Sigmoid colon (tissue), 4 donors: ENCODE data around the gene GNAS.

ENCODE experiments used
- EP300 ChIP-seq, 4 donors: sonication (generic); formaldehyde crosslinking; IDR thresholded peaks; one replicate each; pipeline ENCODE4 v1.6.1; 2017; ENCODE audit warnings: antibody characterized with exemption in 4 of 4
- POLR2A ChIP-seq, 2 donors: fragments of 450-650 bp; IDR thresholded peaks; one replicate each; pipeline ENCODE4 v1.6.1; 2016; ENCODE audit warnings: antibody characterized with exemption in 2 of 2, mild to moderate bottlenecking in 2 of 2, moderate library complexity in 2 of 2
- TF ChIP-seq, protein P1 (sequence below), 4 experiments: fragments of 450-650 bp in 3 of 4; fragments of 200-600 bp in 1 of 4; IDR thresholded peaks; one replicate each; pipeline ENCODE4 v1.5.1; 2016 to 2019; ENCODE audit warnings: antibody characterized with exemption in 4 of 4, mild to moderate bottlenecking in 3 of 4, moderate library complexity in 2 of 4

DNA sequence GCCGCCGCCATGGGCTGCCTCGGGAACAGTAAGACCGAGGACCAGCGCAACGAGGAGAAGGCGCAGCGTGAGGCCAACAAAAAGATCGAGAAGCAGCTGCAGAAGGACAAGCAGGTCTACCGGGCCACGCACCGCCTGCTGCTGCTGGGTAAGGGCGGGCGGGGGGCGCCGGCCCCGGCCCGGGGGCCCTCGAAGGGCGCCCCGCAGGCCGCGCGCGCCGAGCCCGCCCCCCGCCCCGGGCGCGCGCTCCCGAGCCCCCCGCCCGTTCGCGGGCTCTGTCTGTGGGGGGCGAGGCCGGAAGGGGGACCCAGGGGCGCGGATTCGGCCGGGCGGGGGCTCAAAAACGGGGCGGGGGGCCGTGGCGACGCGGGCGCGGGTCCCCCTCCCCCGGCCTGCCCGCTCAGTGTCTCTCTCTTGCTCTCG lies 39.2 kb downstream of the GNAS start:
- TF ChIP-seq, protein P1, sequence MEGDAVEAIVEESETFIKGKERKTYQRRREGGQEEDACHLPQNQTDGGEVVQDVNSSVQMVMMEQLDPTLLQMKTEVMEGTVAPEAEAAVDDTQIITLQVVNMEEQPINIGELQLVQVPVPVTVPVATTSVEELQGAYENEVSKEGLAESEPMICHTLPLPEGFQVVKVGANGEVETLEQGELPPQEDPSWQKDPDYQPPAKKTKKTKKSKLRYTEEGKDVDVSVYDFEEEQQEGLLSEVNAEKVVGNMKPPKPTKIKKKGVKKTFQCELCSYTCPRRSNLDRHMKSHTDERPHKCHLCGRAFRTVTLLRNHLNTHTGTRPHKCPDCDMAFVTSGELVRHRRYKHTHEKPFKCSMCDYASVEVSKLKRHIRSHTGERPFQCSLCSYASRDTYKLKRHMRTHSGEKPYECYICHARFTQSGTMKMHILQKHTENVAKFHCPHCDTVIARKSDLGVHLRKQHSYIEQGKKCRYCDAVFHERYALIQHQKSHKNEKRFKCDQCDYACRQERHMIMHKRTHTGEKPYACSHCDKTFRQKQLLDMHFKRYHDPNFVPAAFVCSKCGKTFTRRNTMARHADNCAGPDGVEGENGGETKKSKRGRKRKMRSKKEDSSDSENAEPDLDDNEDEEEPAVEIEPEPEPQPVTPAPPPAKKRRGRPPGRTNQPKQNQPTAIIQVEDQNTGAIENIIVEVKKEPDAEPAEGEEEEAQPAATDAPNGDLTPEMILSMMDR (IDR thresholded peaks at IDR 0.05) = no peak
- no peak for TF ChIP-seq POLR2A (IDR thresholded peaks at IDR 0.05)
- no peak for TF ChIP-seq EP300 (IDR thresholded peaks at IDR 0.05)
